GM18507 (cell line): Measurements from ENCODE around the gene LMO2.
"Not testable (repeated sequence)": the region's sequence is repeated elsewhere in the genome, so short reads cannot be mapped to it uniquely, and the experiment has no call there.

Source experiments
- DNase-seq: peaks from one replicate; pipeline ENCODE4 v3.0.0; 2011; ENCODE audit warnings: low read depth; ENCODE audit not compliant: insufficient read length; ENCODE audit errors: extremely low spot score
- FAIRE-seq: peaks from 2 replicates; lab custom pipeline; 2011; peaks lifted over from hg19 to GRCh38; lab: Jason Lieb, UNC

Gene LMO2

DNA sequence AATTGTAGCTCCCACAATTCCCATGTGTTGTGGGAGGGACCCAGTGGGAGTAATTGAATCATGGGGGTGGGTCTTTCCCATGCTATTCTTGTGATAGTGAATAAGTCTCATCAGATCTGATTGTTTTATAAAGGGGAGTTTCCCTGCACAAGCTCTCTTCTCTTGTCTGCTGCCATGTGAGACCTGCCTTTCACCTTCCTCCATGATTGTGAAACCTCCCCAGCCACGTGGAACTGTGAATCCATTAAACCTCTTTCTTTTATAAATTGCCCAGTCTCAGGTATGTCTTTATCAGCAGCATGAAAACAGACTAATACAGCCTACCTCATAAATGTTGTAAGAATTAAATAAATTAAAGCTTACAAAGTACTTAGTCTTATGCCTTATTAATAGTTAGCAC is 25.5 kb upstream of the LMO2 start:
- FAIRE-seq, DNase-seq: not testable (repeated sequence)

- DNase-seq (no peak), FAIRE-seq (no peak)
Measured at GRCh38 chr11:33916736-33917135, 24.9 kb upstream of the LMO2 start.

- FAIRE-seq = no peak
- DNase-seq = no peak
Measured at GRCh38 chr11:33915526-33915925, 23.6 kb upstream of the LMO2 start.

DNA sequence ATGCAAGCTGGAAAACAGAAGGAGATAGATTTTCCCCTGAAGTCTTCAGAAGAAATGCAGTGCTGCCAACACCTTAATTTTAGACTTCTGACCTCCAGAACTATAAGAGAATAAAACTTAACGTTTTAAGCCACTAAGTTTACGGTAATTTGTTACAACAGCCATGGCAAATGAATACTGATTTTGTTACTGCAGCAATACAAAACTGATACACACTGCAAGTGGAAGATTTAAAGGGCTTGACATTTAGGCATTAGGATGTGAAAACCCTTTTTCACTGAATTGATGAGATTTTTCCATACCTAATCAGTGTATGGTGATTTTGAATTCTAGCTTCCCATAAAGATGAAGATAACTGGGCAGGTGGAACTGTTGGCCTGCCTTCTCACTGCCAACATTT is 22.1 kb upstream of the LMO2 start:
- FAIRE-seq = no peak
- no peak for DNase-seq

DNA sequence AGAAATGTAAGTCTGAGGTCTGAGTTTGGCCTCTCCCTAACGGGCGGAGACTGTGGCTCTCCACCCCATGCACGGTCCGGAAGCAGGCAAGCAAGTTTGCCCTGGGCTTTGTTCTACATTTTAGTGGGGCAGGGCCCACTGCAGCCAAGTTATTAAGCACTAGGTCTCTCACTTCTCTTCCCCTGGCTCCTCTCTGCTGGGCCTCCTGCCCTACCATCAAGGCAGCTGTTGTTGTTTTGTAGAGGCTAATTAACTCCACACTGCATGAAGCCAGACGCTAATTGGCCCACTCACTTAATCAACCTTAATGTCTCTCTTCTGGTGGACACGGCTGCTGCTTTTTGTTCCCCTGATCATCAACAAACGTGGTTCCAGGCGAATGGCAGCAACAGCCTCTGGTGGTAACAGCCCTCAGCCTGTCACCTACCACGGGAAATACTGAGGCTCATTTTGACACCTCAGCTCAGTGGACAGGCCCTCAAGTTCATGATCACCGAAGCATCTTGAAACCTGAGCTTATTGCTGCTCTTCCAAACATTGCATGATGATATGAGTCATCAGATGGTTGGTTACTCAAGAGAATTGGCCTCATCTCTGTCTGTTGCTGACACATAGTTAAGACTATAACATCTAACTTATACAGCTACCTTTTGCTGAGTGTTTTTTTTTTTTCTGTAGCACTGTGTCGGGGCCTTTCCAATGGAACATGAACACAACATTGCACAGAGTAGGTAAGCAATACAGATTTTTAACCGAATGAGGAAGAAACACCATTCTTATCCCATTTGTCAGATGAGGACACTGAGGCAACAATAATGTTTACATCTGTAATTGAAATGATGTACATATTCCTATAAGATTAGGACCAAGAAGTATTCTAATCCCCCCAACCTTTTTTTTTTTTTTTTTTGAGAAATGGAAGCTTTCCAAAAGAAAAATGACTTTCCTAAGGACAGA is 20.8 kb upstream of the LMO2 start:
- FAIRE-seq (peak; percentile 80), DNase-seq (peak; percentile 47)

DNA sequence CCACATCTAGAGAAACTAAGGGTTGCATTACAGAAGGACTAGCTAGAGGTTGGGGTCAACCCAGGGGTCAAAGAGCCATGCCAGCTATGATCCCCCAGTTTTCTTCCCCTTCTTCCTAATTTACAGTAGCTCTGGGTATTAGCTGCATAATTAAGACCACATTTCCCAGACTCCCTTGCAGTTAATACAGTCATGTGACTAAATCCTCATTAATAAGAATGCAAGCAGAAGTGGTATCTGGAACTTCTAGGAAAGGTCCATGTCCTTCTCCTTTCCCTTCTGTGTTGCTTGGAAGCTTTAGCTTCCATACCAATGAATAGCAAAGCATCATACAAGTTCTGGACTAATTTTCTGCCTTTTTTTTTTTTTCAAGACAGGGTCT is 19.1 kb upstream of the LMO2 start:
- no peak for DNase-seq
- FAIRE-seq = no peak

DNA sequence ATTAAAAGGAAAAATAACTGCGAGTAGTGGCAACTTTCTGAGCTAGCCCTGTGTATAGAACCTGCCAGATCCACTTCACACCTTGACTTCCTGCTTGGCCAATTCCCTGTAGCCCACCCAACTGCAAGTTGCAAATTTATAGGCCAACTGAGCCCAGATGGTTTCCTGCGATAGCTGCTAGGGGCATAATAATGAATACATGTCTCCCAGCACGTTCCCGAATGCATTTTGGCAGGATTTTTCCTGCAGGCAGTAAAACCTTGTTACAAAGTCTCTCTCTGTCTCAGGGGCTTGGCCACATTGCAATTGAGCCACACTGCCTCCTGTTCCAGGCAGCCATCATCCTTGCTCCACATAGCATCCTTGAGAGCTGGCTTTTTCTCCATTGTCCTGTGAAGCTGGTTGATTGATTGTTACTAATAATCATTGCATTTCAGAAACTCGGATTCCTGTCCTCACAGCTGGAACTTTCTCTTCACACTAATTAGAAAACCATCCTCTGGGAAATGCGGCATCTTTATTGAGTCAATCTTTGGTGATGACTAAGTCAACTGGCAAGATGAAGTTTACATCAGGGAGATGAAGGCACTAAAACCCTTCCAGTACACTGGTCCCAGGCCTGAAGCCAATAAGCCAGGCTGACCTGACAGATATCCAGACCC is 18.6 kb upstream of the LMO2 start:
- no peak for FAIRE-seq
- no peak for DNase-seq

- no peak for DNase-seq
- no peak for FAIRE-seq
Measured at GRCh38 chr11:33909552-33909951, 17.7 kb upstream of the LMO2 start.

GRCh38 chr11:33909150-33909549 is 17.3 kb upstream of the LMO2 start:
- no peak for DNase-seq
- FAIRE-seq = no peak

- DNase-seq = no peak
- FAIRE-seq = no peak
Measured at GRCh38 chr11:33907421-33907820, 15.5 kb upstream of the LMO2 start.

GRCh38 chr11:33906484-33907186 is 14.8 kb upstream of the LMO2 start:
- FAIRE-seq (no peak), DNase-seq (no peak)

DNA sequence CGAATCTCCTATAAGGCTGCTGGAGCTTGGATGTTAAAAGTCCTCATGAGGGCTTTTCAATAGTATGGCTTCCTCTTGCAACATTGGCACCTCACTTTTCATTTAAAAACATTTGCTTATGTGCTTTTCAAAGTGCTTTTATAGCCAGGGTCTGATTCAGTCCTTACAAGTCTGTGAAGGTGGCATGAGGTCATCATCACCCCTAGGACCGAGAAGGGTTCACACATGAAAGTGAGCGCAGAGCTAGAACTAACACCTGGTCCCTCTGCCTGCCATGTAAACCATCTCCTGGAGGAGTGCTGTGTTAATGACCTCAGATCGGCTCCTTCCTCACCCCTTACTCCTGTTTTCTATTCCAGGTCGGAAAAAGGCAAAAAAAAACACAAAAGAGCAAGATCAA is 12.2 kb upstream of the LMO2 start:
- FAIRE-seq (no peak), DNase-seq (no peak)

DNA sequence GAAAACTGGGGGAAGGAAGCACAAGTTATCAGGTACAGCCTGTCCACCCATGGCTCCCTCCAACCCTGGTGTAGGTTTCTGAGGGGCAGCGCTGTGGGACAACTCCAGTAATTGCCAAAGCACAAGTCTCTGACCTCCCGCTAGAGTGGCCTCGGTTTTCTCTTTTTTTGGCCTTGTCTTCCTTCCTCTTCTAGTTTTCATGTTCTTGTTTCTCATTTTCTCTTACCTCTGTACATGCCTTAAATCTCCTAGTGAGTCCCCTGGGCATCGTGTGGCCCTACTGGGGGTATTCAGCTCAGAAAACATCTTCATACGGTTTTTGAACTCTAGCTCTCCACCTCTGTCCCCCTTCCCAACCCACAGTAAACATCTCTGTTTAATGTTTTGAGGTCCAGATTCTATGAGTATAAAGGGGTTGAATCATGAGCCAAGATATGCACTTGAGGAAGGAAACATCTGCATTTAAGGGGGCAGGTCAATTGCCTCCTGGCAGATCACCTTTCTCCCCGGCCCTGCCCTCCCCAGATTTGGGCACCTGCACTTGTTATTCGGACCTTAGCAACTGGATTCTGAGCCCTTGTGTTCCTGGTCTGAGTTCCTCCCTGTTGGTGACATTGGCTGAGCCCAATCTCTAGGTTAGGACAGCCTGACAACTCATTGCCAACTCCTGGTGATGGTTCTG is 8.4 kb upstream of the LMO2 start:
- FAIRE-seq (no peak), DNase-seq (no peak)

DNA sequence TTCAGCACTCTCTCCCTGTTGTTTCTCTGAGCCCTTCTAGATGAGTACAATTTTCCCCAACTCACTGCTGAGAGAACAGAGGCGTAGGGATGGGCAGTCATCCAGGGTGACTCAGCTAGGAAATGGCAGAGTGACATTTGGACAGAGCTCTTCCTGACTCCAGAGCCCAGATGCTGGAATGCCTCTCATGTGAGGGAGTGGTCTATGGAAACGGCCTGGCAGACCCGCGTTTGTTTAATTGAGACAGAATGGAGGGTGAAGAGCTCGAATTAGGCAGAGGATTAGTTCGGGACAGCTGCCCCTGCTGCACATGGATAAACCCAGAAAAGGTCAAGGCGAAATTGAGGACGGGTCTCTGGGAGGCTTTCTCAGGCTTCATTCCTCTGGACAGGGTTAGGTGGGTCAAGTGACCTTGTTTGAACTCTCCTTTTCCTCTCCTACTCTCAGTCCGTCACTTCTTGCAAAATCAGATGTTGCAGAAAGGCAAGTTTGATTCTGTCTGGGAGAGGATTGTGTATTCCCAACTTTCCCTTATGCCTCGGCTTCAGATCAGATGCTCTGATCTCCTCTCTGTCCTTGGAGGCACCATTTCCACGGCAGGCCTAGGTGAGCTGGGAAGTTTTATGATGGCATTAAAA is 7.6 kb upstream of the LMO2 start:
- no peak for FAIRE-seq
- no peak for DNase-seq

GRCh38 chr11:33898957-33899356 is 7.1 kb upstream of the LMO2 start:
- no peak for FAIRE-seq
- no peak for DNase-seq

DNA sequence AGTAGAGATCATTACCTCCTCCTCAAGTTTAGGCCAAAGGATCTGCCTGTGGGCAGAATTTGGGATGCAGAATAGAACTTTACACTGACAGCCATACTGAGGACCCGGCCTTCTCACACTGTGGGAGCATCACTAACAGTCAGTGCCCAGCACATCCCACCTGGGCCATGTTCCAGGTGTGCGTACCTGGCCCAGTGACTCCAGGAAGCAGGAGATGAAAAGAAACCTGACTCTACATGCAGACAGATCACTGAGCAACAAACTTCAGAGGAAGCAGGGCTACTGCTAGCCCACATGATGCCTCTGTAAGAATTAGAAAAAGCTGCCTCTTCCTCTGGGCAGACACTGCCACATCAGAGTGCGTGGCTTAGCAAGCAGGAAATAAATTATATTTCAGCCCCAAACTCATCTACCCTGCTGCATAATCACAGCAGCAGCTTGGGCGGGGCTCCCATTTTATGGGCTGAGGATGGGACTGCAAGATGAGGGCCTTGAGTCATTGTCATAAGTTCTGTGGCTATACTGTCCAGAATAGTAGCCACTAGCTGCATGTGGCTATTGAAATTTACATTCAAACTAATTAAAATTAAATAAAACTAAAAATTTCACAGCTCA is 6.0 kb upstream of the LMO2 start:
- DNase-seq (no peak), FAIRE-seq (no peak)

GRCh38 chr11:33896911-33897310 is 5.0 kb upstream of the LMO2 start:
- FAIRE-seq = no peak
- DNase-seq = no peak

GRCh38 chr11:33895752-33896137 is 3.9 kb upstream of the LMO2 start:
- DNase-seq = no peak

DNA sequence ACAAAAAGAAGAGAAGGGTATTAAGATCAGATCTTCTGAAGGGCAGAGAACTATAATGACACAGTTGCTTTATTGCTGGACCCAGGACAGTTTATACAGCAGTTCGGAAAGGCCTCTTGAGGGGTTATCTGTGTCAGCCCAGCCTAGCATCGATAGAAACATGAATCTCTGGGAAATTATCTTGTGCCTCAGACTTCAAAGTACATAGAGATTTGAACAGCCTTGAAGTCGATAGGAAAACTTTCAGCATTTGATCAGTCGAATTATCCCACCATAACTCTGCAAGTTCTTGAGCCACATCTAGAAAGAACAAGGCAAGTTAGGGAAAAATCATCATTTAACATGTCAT is 2.5 kb upstream of the LMO2 start:
- FAIRE-seq (no peak), DNase-seq (no peak)

More at GRCh38 chr11:33895752-33896137, 3.9 kb upstream of the LMO2 start:
- FAIRE-seq = no peak
